ENCODE results near the gene PHF20.

Gene PHF20

DNA sequence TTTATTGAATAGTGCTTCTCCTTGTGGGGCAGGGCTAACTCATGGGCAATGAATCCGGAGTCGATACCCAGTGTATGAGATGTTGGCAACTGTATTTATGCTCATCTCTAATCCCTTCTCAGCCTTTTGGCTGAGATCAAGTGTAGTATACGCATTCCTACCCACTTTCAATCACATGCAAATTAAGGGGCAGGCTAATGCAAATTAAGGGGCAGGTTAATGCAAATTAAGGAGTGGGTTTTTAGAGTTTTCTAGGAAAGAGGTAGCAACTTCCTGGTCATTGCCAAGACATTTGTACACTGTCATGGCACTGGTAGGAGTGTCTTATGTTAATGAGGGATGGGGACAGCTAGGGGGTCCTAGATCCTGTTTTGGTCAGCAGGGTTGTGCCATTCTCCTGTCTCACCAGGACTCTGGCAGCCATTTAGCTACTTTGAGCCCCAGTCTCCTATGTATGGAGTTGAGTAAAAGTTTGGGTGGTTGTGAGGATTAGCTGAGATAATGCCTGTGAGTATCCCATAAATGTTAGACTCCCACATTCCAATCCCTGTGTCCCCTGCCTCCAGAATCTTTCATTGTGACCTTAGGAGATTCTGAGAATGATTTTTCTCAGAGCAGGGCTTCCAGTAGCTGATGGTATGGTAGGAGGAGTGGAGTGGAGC, 196.3 kb downstream of the PHF20 start, which contains the start of gene CNBD2:
TSS of gene CNBD2 (plus strand) at position 612 of the 662 bp plus-strand sequence. CDS start 173 bp downstream, outside the sequence.
- TF ChIP-seq, protein P1, sequence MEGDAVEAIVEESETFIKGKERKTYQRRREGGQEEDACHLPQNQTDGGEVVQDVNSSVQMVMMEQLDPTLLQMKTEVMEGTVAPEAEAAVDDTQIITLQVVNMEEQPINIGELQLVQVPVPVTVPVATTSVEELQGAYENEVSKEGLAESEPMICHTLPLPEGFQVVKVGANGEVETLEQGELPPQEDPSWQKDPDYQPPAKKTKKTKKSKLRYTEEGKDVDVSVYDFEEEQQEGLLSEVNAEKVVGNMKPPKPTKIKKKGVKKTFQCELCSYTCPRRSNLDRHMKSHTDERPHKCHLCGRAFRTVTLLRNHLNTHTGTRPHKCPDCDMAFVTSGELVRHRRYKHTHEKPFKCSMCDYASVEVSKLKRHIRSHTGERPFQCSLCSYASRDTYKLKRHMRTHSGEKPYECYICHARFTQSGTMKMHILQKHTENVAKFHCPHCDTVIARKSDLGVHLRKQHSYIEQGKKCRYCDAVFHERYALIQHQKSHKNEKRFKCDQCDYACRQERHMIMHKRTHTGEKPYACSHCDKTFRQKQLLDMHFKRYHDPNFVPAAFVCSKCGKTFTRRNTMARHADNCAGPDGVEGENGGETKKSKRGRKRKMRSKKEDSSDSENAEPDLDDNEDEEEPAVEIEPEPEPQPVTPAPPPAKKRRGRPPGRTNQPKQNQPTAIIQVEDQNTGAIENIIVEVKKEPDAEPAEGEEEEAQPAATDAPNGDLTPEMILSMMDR (IDR thresholded peaks at IDR 0.05) = no peak
- H3K9me3 ChIP-seq = no peaks in the 10 kb centered on the region
- intact Hi-C loops (cut with DNase I; ENCODE audit: low total_unique reads) = no loop called here
- DNase-seq = no peak
- no peaks in the 10 kb centered on the region for H3K27me3 ChIP-seq
- H3K36me3 ChIP-seq = no peaks in the 10 kb centered on the region
- H3K4me1 ChIP-seq = no peaks in the 10 kb centered on the region
- no peak within 1 kb of the TSS for H3K27ac ChIP-seq
- no peak within 1 kb of the TSS for H3K4me3 ChIP-seq

DNA sequence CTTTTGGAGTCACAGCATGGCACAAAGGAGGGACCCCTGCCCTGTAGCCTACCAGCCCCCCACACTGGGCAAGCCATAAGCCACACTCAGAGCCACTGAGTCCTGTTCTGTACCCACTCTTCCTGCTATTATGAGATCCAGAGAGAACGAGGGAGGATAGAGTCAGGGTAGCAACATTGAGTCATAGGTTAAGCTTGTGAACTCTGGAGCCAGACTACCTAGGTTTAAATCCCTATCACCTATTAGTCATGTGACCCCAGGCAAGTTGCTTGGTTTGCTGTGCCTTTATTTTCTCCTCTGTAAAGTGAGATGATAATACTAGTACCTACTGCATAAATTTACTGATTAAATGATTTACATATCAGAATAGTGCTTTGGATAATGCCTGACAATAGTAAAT, 197.1 kb downstream of the PHF20 start:
- no peaks in the 10 kb centered on the region for H3K9me3 ChIP-seq
- intact Hi-C loops (cut with DNase I; ENCODE audit: low total_unique reads) = no loop called here
- DNase-seq = no peak
- no peaks in the 10 kb centered on the region for H3K27me3 ChIP-seq
- no peaks in the 10 kb centered on the region for H3K4me1 ChIP-seq
- H3K27ac ChIP-seq = no peak overlapping the region
- no peak overlapping the region for H3K4me3 ChIP-seq
- TF ChIP-seq, protein P1 (IDR thresholded peaks at IDR 0.05) = no peak
- H3K36me3 ChIP-seq = no peaks in the 10 kb centered on the region

DNA sequence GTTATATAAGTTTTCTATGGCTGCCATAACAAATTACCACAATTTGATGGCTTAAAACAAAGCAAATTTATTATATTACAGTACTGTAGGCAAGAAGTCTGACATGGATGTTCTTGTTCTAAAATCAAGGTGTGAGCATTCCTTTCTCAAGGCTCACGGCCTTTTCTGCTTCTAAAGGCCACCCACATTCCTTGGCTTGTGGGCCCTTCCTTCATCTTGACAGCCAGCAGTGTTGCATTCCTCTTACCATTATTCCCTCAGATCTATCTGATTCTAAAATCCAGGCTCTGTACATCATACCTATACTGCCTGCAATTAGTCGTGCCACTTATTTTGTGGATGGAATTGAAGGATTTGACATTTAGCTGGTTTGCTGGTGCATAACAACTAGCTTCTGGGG, 200.2 kb downstream of the PHF20 start:
- H3K4me3 ChIP-seq = no peak overlapping the region
- no peaks in the 10 kb centered on the region for H3K4me1 ChIP-seq
- no peak overlapping the region for H3K27ac ChIP-seq
- TF ChIP-seq, protein P1 (IDR thresholded peaks at IDR 0.05) = no peak
- no peak for DNase-seq
- intact Hi-C loops (cut with DNase I; ENCODE audit: low total_unique reads) = no loop called here
- no peaks in the 10 kb centered on the region for H3K36me3 ChIP-seq
- no peaks in the 10 kb centered on the region for H3K9me3 ChIP-seq
- H3K27me3 ChIP-seq = no peaks in the 10 kb centered on the region

DNA sequence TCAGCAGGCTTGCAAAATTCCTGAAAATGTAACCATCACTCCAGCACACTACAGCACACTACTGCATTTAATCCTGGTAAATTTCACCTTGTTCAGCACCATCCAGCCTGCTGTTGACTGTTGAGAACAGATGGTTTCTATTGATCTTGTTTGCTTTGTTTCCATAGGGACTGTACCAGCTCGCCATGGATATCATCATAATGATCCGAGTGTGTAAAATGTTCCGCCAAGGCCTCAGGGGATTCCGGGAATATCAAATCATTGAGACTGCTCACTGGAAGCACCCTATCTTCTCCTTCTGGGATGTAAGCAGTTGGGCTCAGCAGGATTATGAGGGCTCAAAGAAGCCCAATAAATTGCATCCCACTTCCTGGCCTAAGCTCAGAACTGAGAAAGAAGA, 200.6 kb downstream of the PHF20 start:
- Histone ChIP-seq H3K4me3 (no peak overlapping the region), H3K9me3 (no peaks in the 10 kb centered on the region), H3K27me3 (no peaks in the 10 kb centered on the region), H3K36me3 (no peaks in the 10 kb centered on the region), H3K27ac (no peak overlapping the region), H3K4me1 (no peaks in the 10 kb centered on the region)
- intact Hi-C loops (cut with DNase I; ENCODE audit: low total_unique reads) = no loop called here
- TF ChIP-seq, protein P1 (IDR thresholded peaks at IDR 0.05) = no peak
- no peak for DNase-seq

DNA sequence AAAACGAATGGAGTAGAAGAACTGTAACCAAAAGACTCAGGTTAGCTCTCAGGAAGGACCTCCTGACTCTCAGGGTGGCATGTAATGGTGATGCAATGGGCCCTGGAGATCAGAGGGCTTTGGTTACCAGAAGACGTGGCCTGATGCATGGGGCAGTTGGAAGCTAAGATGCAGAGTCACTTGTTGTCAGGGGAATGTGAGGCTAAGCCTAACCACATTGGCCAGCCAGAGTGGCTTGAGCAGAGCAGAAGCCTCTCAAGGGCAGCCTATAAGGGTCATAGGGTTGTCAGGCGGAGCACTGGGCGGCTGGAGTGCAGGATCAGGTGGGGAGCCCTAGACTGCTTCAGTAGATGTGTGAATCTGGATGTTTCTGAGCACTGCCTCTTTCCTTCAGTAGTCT, 202.4 kb downstream of the PHF20 start:
- Histone ChIP-seq H3K27ac (no peak overlapping the region), H3K27me3 (no peaks in the 10 kb centered on the region), H3K36me3 (no peaks in the 10 kb centered on the region), H3K4me3 (no peak overlapping the region), H3K9me3 (no peaks in the 10 kb centered on the region), H3K4me1 (no peaks in the 10 kb centered on the region)
- intact Hi-C loops (cut with DNase I; ENCODE audit: low total_unique reads) = no loop called here
- TF ChIP-seq, protein P1 (IDR thresholded peaks at IDR 0.05) = no peak
- DNase-seq = no peak
